WTC11 (cell line): ENCODE measurements around the gene ZFYVE28. TPM values are rescaled to one million over a fixed set of nuclear protein-coding genes. Genes with fewer than 3 reads are reported as not detected.

ENCODE experiments used
- ATAC-seq: fragments of 200-7000 bp; cut with Tn5 transposase; 2 replicates; pipeline ENCODE4 v1.10.0; 2021; ENCODE audit warnings: mild to moderate bottlenecking, moderate library complexity
- CTCF ChIA-PET: fragments of 300-600 bp; sonication (Branson Sonifier 250); formaldehyde crosslinking; loops from one replicate; lab custom pipeline; 2021; ENCODE audit warnings: antibody characterized with exemption; lab: Charles Lee
- POLR2A ChIA-PET: fragments of 350-600 bp; sonication (Branson Sonifier 250); formaldehyde crosslinking; loops from one replicate; lab custom pipeline; 2021; ENCODE audit warnings: antibody characterized with exemption; lab: Charles Lee
- DNase-seq: peaks from one replicate; pipeline ENCODE4 v3.0.0; 2021; ENCODE audit warnings: low spot score
- H3K27ac Mint-ChIP-seq: 2 replicates; pipeline ENCODE4 v1.8.0; 2021; ENCODE audit warnings: mixed read lengths
- H3K27me3 Mint-ChIP-seq: 2 replicates; pipeline ENCODE4 v1.8.0; 2021; ENCODE audit warnings: low read depth, mild to moderate bottlenecking, moderate library complexity, mixed read lengths
- H3K36me3 Mint-ChIP-seq: 2 replicates; pipeline ENCODE4 v1.8.0; 2021; ENCODE audit warnings: mixed read lengths
- H3K4me1 Mint-ChIP-seq: 2 replicates; pipeline ENCODE4 v1.8.0; 2022; ENCODE audit warnings: mixed read lengths
- H3K4me3 Mint-ChIP-seq: 2 replicates; pipeline ENCODE4 v1.8.0; 2021; ENCODE audit warnings: mild to moderate bottlenecking, moderate library complexity, mixed read lengths
- H3K9me3 Mint-ChIP-seq: 2 replicates; pipeline ENCODE4 v1.8.0; 2021; ENCODE audit warnings: mixed read lengths
- AFF4 ChIP-seq: sonication (generic); formaldehyde crosslinking; IDR thresholded peaks from 2 replicates; pipeline ENCODE4 v1.8.1; 2023; ENCODE audit warnings: mild to moderate bottlenecking, missing genetic modification reagents, borderline replicate concordance
- CBFB ChIP-seq: sonication (generic); formaldehyde crosslinking; IDR thresholded peaks from 2 replicates; pipeline ENCODE4 v1.8.1; 2022; ENCODE audit warnings: mild to moderate bottlenecking, low read depth, missing genetic modification reagents
- CREM ChIP-seq: sonication (generic); formaldehyde crosslinking; IDR thresholded peaks from 2 replicates; pipeline ENCODE4 v1.8.1; 2022; ENCODE audit warnings: mild to moderate bottlenecking, missing genetic modification reagents, moderate library complexity
- ETV6 ChIP-seq: sonication (generic); formaldehyde crosslinking; IDR thresholded peaks from 2 replicates; pipeline ENCODE4 v1.8.1; 2022; ENCODE audit warnings: mild to moderate bottlenecking, missing genetic modification reagents
- GTF2I ChIP-seq: fragments of 250-450 bp; sonication (Bioruptor Pico); conservative IDR thresholded peaks from 2 replicates; pipeline ENCODE4 v1.4.0; 2021; ENCODE audit warnings: mild to moderate bottlenecking
- HMGA2 ChIP-seq: fragments of 250-450 bp; sonication (Bioruptor Pico); IDR thresholded peaks from 2 replicates; pipeline ENCODE4 v1.4.0; 2021; ENCODE audit warnings: mild to moderate bottlenecking, moderate library complexity
- JAZF1 ChIP-seq: fragments of 250-450 bp; sonication (Bioruptor Pico); IDR thresholded peaks from 2 replicates; pipeline ENCODE4 v1.9.0; 2021; ENCODE audit warnings: moderate library complexity, mild to moderate bottlenecking, inconsistent platforms
- KAT7 ChIP-seq: sonication (generic); formaldehyde crosslinking; IDR thresholded peaks from 2 replicates; pipeline ENCODE4 v1.8.1; 2023; ENCODE audit warnings: missing genetic modification reagents, mild to moderate bottlenecking, borderline replicate concordance
- NFE2L1 ChIP-seq: sonication (generic); formaldehyde crosslinking; IDR thresholded peaks from 2 replicates; pipeline ENCODE4 v1.8.1; 2023; ENCODE audit warnings: missing genetic modification reagents
- SMAD4 ChIP-seq: sonication (generic); formaldehyde crosslinking; IDR thresholded peaks from 2 replicates; pipeline ENCODE4 v1.8.0; 2022; ENCODE audit warnings: mild to moderate bottlenecking, missing genetic modification reagents
- STAT6 ChIP-seq: sonication (generic); formaldehyde crosslinking; conservative IDR thresholded peaks from 2 replicates; pipeline ENCODE4 v1.8.1; 2023; ENCODE audit warnings: mild to moderate bottlenecking, low read depth, missing genetic modification reagents, moderate library complexity
- USF1 ChIP-seq: sonication (generic); formaldehyde crosslinking; IDR thresholded peaks from 2 replicates; pipeline ENCODE4 v1.8.0; 2022; ENCODE audit warnings: mild to moderate bottlenecking, missing genetic modification reagents
- USF2 ChIP-seq: sonication (generic); formaldehyde crosslinking; IDR thresholded peaks from 2 replicates; pipeline ENCODE4 v1.8.1; 2023; ENCODE audit warnings: mild to moderate bottlenecking, missing genetic modification reagents, moderate library complexity
- ZBTB43 ChIP-seq: sonication (generic); formaldehyde crosslinking; IDR thresholded peaks from 2 replicates; pipeline ENCODE4 v1.8.1; 2023; ENCODE audit warnings: mild to moderate bottlenecking, missing genetic modification reagents
- ZMAT4 ChIP-seq: fragments of 250-450 bp; sonication (Bioruptor Pico); IDR thresholded peaks from 2 replicates; pipeline ENCODE4 v1.9.0; 2021; ENCODE audit warnings: mild to moderate bottlenecking
- ZNF219 ChIP-seq: sonication (generic); formaldehyde crosslinking; IDR thresholded peaks from 2 replicates; pipeline ENCODE4 v1.8.0; 2023; ENCODE audit warnings: missing genetic modification reagents, mild to moderate bottlenecking, borderline replicate concordance
- ZNF396 ChIP-seq: fragments of 250-450 bp; sonication (Bioruptor Pico); IDR thresholded peaks from 2 replicates; pipeline ENCODE4 v1.8.0; 2021; ENCODE audit warnings: mild to moderate bottlenecking, moderate library complexity, borderline replicate concordance
- ZNF423 ChIP-seq: fragments of 250-450 bp; sonication (Bioruptor Pico); IDR thresholded peaks from 2 replicates; pipeline ENCODE4 v2.1.2; 2022; ENCODE audit warnings: mild to moderate bottlenecking, moderate library complexity
- ZNF425 ChIP-seq: fragments of 250-450 bp; sonication (Bioruptor Pico); conservative IDR thresholded peaks from 2 replicates; pipeline ENCODE4 v1.9.0; 2021; ENCODE audit warnings: mild to moderate bottlenecking
- total RNA-seq: library from RNA; stranded (reverse); gene quantifications from 3 replicates; pipeline ENCODE4 v1.2.3, GENCODE V29; 2021

ZFYVE28 gene
- total RNA-seq, 1 experiment from 2014 or later, result 7.8 TPM

- TF ChIP-seq AFF4 (no peak), JAZF1 (CRISPR knock-in tag) (no peak), CBFB (CRISPR knock-in tag) (no peak), USF1 (CRISPR knock-in tag) (no peak), ZNF423 (no peak), GTF2I (CRISPR knock-in tag) (no peak)
Observed at GRCh38 chr4:2292646-2293108, 125.8 kb downstream of the ZFYVE28 start (continued).

GRCh38 chr4:2291705-2292645, 126.5 kb downstream of the ZFYVE28 start:
- peaks cover 8% of the 10 kb centered on the region for H3K9me3 Mint-ChIP-seq
- no peak overlapping the region for H3K4me3 Mint-ChIP-seq
- H3K27me3 Mint-ChIP-seq, result no peaks in the 10 kb centered on the region
- CTCF ChIA-PET, result interaction anchor here (0.5 to 1.0 kb wide), 2 partner anchors 62 to 148 kb away, joined by 3 read pairs; no protein-coding TSS in a partner anchor
- POLR2A ChIA-PET, result no interaction called here
- DNase-seq (no peak), ATAC-seq (no peak)
- H3K27ac Mint-ChIP-seq, result no peak overlapping the region
- peaks cover 8% of the 10 kb centered on the region for H3K4me1 Mint-ChIP-seq
- TF ChIP-seq NFE2L1 (no peak), JAZF1 (CRISPR knock-in tag) (no peak), ZNF219 (no peak), CREM (CRISPR knock-in tag) (no peak), ZNF425 (no peak), KAT7 (no peak), STAT6 (CRISPR knock-in tag) (no peak), ZMAT4 (CRISPR knock-in tag) (no peak), USF2 (CRISPR knock-in tag) (no peak), SMAD4 (CRISPR knock-in tag) (no peak), HMGA2 (CRISPR knock-in tag) (no peak), ZNF396 (CRISPR knock-in tag) (no peak), ETV6 (CRISPR knock-in tag) (no peak), ZBTB43 (CRISPR knock-in tag) (no peak)
- peaks cover 2% of the 10 kb centered on the region; the same call in 1 of the 2 replicates for H3K36me3 Mint-ChIP-seq
